Lower lobe of right lung (tissue), 2 donors: ENCODE measurements around the gene CACNA2D1. TPM values are rescaled to one million over a fixed set of nuclear protein-coding genes. Genes with fewer than 3 reads are reported as not detected.

Experiments used
- ATAC-seq, 2 donors: fragments of 200-7000 bp; cut with Tn5 transposase; one replicate each; pipeline ENCODE4 v1.9.1; 2020 to 2022; ENCODE audit warnings: mild to moderate bottlenecking in 2 of 2, moderate library complexity in 2 of 2
- DNase-seq: peaks from one replicate; pipeline ENCODE4 v3.0.0-alpha.2; 2020
- H3K27ac ChIP-seq: fragments of 200-600 bp; one replicate; pipeline ENCODE4 v1.8.0; 2022
- H3K27me3 ChIP-seq: fragments of 200-600 bp; one replicate; pipeline ENCODE4 v1.8.0; 2022; ENCODE audit warnings: low read depth
- H3K36me3 ChIP-seq: fragments of 200-600 bp; one replicate; pipeline ENCODE4 v1.8.0; 2022; ENCODE audit warnings: mild to moderate bottlenecking
- H3K4me1 ChIP-seq: fragments of 200-600 bp; one replicate; pipeline ENCODE4 v1.8.0; 2022
- H3K4me3 ChIP-seq: fragments of 200-600 bp; one replicate; pipeline ENCODE4 v1.8.0; 2022; ENCODE audit warnings: mild to moderate bottlenecking
- H3K9me3 ChIP-seq: fragments of 200-600 bp; one replicate; pipeline ENCODE4 v1.8.0; 2022
- CTCF ChIP-seq: fragments of 200-600 bp; IDR thresholded peaks from one replicate; pipeline ENCODE4 v1.8.0; 2022; ENCODE audit warnings: antibody characterized with exemption, mild to moderate bottlenecking
- intact Hi-C: fragments of 100-400 bp; cut with DNase I; formaldehyde crosslinking; loops from one replicate; pipeline ENCODE4 v1.11.0; 2022
- total RNA-seq: library from RNA; stranded (reverse); fragmentation: NEBNext Ultra II Directional; extraction: Animal tissue kit (Norgen Biotek cat#: 25700); gene quantifications from one replicate; pipeline ENCODE4 v1.2.1, GENCODE V29; 2021
- donor health status: DM: no; HTN: yes; CAD: no; lungs with severe emphysema.

CACNA2D1 gene
- total RNA-seq, 1 donor from 2014 or later, result 12.5 TPM

DNA sequence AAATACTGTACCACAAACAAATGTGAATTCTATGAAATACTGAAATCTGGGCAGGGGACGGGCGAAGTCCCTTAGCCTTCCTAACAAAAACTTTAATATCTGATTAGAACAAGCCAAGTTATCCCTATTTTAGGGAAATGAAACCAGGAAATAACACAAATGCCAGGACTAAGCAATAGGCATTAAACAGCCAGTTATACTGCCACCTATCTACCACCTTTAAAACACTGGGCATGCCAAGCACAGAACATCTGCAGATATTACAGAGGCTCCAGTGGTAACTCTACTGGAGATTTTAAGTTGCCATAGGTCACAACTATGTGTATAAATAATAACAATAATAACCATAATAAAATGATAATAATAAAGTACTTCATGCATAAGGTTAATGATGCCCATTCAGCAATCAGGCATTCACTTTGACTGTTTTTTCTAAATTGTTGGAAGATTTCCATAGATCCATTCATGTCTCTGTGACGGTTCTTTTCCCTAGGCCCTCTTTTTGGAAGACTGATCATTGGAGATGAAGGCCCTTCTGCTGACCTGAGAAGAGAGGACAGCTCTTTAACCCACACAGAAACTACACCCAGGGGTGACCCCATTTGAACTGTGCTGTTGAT lies 195.7 kb downstream of the CACNA2D1 start:
- Histone ChIP-seq H3K9me3 (no peaks in the 10 kb centered on the region), H3K27ac (no peak overlapping the region), H3K4me1 (no peaks in the 10 kb centered on the region), H3K4me3 (no peak overlapping the region), H3K27me3 (no peaks in the 10 kb centered on the region), H3K36me3 (no peaks in the 10 kb centered on the region)
- TF ChIP-seq CTCF, result peak; percentile 33
- ATAC-seq (no peak), DNase-seq (no peak)
- intact Hi-C loops, result no loop called here

DNA sequence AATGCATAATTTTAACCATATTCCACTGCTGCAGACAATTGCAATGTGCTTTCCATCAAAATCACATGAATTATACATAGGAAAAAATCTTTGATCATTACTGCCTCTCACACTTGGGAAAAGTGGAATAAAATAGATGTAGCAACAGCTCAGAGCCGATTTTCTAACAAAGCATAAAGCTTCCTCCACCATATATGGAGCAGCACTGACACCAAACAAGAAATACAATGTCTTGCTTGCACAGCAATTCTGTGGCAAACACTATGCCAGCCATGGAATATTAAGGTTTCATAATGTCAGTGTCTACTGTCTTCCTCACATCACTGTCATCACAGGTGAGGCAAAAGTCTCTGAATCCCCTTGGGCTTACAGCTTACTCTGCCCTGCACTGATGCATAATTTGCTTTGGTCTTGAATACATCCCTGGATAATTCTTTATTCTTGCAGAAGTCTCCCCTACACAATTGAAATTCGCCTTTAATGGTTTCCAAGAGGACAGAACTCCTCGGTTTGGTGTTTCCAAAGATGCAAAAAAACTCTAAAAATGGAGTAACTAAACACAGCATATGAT lies 198.5 kb downstream of the CACNA2D1 start:
- intact Hi-C loops, result no loop called here
- Histone ChIP-seq H3K36me3 (no peaks in the 10 kb centered on the region), H3K27ac (no peak overlapping the region), H3K9me3 (no peaks in the 10 kb centered on the region), H3K4me3 (no peak overlapping the region), H3K27me3 (no peaks in the 10 kb centered on the region), H3K4me1 (no peaks in the 10 kb centered on the region)
- DNase-seq (no peak), ATAC-seq (no peak)
- no peak for TF ChIP-seq CTCF

DNA sequence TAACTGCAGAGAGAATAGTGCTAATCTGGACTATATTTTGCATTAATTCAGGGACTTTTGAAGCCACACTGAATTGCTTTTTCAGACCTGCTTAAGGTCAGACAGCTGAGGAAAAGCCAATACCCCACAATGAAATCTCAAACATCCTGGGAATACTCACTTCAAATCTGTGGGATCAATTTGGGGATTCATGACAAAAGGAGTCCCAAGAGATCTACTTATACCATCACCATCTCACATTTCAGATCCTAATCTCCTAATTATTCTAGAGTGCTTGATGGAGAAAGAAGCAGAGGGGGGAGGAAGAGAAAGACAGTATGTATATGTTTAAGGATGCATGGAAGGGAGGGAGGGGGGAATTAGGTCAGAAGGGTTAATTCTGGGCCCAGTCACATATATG lies 202.2 kb downstream of the CACNA2D1 start:
- no peak for TF ChIP-seq CTCF
- H3K27ac ChIP-seq, result no peak overlapping the region
- no peak for ATAC-seq

DNA sequence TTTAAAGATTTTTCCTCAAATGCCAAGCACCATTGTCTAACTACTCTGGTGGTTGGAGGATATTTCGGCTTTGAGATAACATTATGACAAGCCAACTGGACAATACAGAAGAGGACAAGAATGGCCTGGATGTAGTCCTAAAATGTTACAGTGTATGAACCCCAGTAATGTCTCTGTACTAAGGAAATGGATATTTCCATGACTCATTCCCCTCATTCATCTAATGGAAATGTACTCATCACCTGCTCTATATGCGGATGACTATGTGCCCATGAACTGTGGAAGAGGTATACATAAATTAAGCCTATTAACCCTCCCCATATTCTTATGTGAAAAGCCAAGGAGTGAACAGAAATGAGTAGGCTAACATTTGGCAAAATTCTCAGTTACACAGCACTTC lies 207.9 kb downstream of the CACNA2D1 start:
- no peaks in the 10 kb centered on the region for H3K9me3 ChIP-seq
- no peak overlapping the region for H3K27ac ChIP-seq
- H3K36me3 ChIP-seq, result no peaks in the 10 kb centered on the region
- no peaks in the 10 kb centered on the region for H3K27me3 ChIP-seq
- no peaks in the 10 kb centered on the region for H3K4me1 ChIP-seq
- intact Hi-C loops, result no loop called here
- no peak overlapping the region for H3K4me3 ChIP-seq
- no peak for TF ChIP-seq CTCF
- ATAC-seq (no peak), DNase-seq (no peak)

More for the DNA sequence above, 202.2 kb downstream of the CACNA2D1 start:
- H3K4me3 ChIP-seq, result no peak overlapping the region
- H3K36me3 ChIP-seq, result no peaks in the 10 kb centered on the region
- DNase-seq, result no peak
- no peaks in the 10 kb centered on the region for H3K4me1 ChIP-seq
- no peaks in the 10 kb centered on the region for H3K27me3 ChIP-seq
- intact Hi-C loops, result no loop called here
- no peaks in the 10 kb centered on the region for H3K9me3 ChIP-seq

DNA sequence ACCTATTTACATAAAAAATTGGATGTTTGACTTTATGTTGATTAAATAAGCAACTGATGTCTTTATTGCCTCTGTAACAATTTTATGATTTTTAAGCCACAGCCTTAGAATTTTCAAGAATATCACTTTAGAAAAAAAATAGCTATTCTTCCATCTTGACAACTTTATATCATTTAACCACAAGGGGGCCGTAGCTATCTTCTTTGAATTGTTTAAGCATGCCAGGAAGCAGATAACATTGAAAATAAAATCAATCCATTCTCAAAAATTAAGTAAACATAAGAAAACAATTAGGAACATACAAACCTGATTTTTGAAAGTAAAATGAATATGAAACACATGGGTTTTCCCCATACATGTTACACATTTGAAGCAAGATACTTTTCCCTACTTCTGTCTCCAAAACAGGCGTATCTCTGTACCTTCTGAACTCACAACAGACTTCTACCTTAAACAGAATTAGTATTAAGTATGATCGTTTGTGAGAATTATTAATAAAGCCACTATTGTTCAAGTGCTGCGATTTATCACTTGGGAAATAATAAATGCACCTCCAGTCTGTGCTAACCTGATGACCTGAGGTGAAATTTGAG lies 209.0 kb downstream of the CACNA2D1 start:
- Histone ChIP-seq H3K9me3 (no peaks in the 10 kb centered on the region), H3K4me3 (no peak overlapping the region), H3K4me1 (no peaks in the 10 kb centered on the region), H3K27me3 (no peaks in the 10 kb centered on the region), H3K27ac (no peak overlapping the region), H3K36me3 (no peaks in the 10 kb centered on the region)
- intact Hi-C loops, result no loop called here
- DNase-seq (no peak), ATAC-seq (no peak)
- TF ChIP-seq CTCF, result peak; percentile 43
